Chondrocyte (in vitro differentiated cells): Measurements from ENCODE around the gene CNPY4. TPM values are rescaled to one million over a fixed set of nuclear protein-coding genes. Genes with fewer than 3 reads are reported as not detected.
A peak's percentile ranks its signal among the peaks of the same experiment; 100 is the strongest.

ENCODE experiments used
- DNase-seq: peaks from one replicate; pipeline ENCODE4 v3.0.0; 2021; ENCODE audit warnings: mixed read lengths, low spot score
- H3K27ac Mint-ChIP-seq: one replicate; pipeline ENCODE4 v1.8.0; 2021; ENCODE audit warnings: mild to moderate bottlenecking, moderate library complexity, mixed read lengths; ENCODE audit not compliant: unreplicated experiment
- H3K27me3 Mint-ChIP-seq: 2 replicates; pipeline ENCODE4 v1.8.0; 2021; ENCODE audit warnings: low read depth, mixed read lengths
- H3K36me3 Mint-ChIP-seq: 2 replicates; pipeline ENCODE4 v1.8.0; 2021; ENCODE audit warnings: low read depth, mixed read lengths
- H3K4me1 Mint-ChIP-seq: 2 replicates; pipeline ENCODE4 v1.8.0; 2021; ENCODE audit warnings: low read depth, mild to moderate bottlenecking, mixed read lengths
- H3K4me3 Mint-ChIP-seq: one replicate; pipeline ENCODE4 v1.8.0; 2021; ENCODE audit warnings: mild to moderate bottlenecking, moderate library complexity, mixed read lengths; ENCODE audit not compliant: unreplicated experiment
- H3K9me3 Mint-ChIP-seq: 2 replicates; pipeline ENCODE4 v1.8.0; 2021; ENCODE audit warnings: low read depth, mixed read lengths
- CTCF ChIP-seq: fragments of 200-600 bp; sonication (generic); IDR thresholded peaks from 2 replicates; pipeline ENCODE4 v1.5.0; 2021; ENCODE audit warnings: antibody characterized with exemption, mild to moderate bottlenecking, moderate library complexity
- total RNA-seq: library from RNA; stranded (reverse); gene quantifications from 3 replicates; pipeline ENCODE4 v1.2.1, GENCODE V29; 2021

Gene CNPY4
- total RNA-seq, 1 donor from 2014 or later = 31.5 TPM

GRCh38 chr7:100166970-100167911 is 47.8 kb downstream of the CNPY4 start:
- DNase-seq = peak; percentile 66
- H3K27me3 Mint-ChIP-seq = peaks cover 5% of the 10 kb centered on the region
- no peaks in the 10 kb centered on the region for H3K36me3 Mint-ChIP-seq
- no peaks in the 10 kb centered on the region for H3K9me3 Mint-ChIP-seq
- H3K4me3 Mint-ChIP-seq = peak overlapping the region; percentile 70
- H3K4me1 Mint-ChIP-seq = peaks cover 26% of the 10 kb centered on the region
- H3K27ac Mint-ChIP-seq = no peak overlapping the region
- no peak for TF ChIP-seq CTCF

GRCh38 chr7:100167912-100168323 is 48.5 kb downstream of the CNPY4 start:
- peaks cover 5% of the 10 kb centered on the region for H3K27me3 Mint-ChIP-seq
- H3K36me3 Mint-ChIP-seq = no peaks in the 10 kb centered on the region
- no peak for TF ChIP-seq CTCF
- peak; percentile 49 for DNase-seq
- peaks cover 26% of the 10 kb centered on the region for H3K4me1 Mint-ChIP-seq
- no peak overlapping the region for H3K27ac Mint-ChIP-seq
- peak overlapping the region; percentile 70 for H3K4me3 Mint-ChIP-seq
- no peaks in the 10 kb centered on the region for H3K9me3 Mint-ChIP-seq

GRCh38 chr7:100169147-100169850 is 49.9 kb downstream of the CNPY4 start:
- peaks cover 24% of the 10 kb centered on the region for H3K4me1 Mint-ChIP-seq
- TF ChIP-seq CTCF = no peak
- peaks cover 6% of the 10 kb centered on the region for H3K36me3 Mint-ChIP-seq
- no peaks in the 10 kb centered on the region for H3K9me3 Mint-ChIP-seq
- peak; percentile 21 for DNase-seq
- H3K27ac Mint-ChIP-seq = no peak overlapping the region
- H3K4me3 Mint-ChIP-seq = no peak overlapping the region
- peaks cover 5% of the 10 kb centered on the region for H3K27me3 Mint-ChIP-seq

GRCh38 chr7:100170101-100170897 is 50.9 kb downstream of the CNPY4 start:
- H3K27me3 Mint-ChIP-seq = peaks cover 5% of the 10 kb centered on the region
- H3K4me1 Mint-ChIP-seq = peaks cover 24% of the 10 kb centered on the region
- H3K9me3 Mint-ChIP-seq = no peaks in the 10 kb centered on the region
- H3K4me3 Mint-ChIP-seq = no peak overlapping the region
- peaks cover 6% of the 10 kb centered on the region for H3K36me3 Mint-ChIP-seq
- H3K27ac Mint-ChIP-seq = no peak overlapping the region
- peak; percentile 69 for DNase-seq
- TF ChIP-seq CTCF = no peak
